Left kidney (tissue), 2 donors: ENCODE measurements around the gene ZBTB40. TPM values are rescaled to one million over a fixed set of nuclear protein-coding genes. Genes with fewer than 3 reads are reported as not detected.
A peak's percentile ranks its signal among the peaks of the same experiment; 100 is the strongest.

Experiments
- DNase-seq: peaks from one replicate; pipeline ENCODE4 v3.0.0-alpha.2; 2013
- polyA plus RNA-seq: library from polyadenylated mRNA; unstranded; fragments of 120-200 nt; gene quantifications from one replicate; pipeline ENCODE4 v1.2.1, GENCODE V29; 2013; ENCODE audit not compliant: insufficient read length

The ZBTB40 gene
- polyA plus RNA-seq, 1 donor, result 25.3 TPM

DNA sequence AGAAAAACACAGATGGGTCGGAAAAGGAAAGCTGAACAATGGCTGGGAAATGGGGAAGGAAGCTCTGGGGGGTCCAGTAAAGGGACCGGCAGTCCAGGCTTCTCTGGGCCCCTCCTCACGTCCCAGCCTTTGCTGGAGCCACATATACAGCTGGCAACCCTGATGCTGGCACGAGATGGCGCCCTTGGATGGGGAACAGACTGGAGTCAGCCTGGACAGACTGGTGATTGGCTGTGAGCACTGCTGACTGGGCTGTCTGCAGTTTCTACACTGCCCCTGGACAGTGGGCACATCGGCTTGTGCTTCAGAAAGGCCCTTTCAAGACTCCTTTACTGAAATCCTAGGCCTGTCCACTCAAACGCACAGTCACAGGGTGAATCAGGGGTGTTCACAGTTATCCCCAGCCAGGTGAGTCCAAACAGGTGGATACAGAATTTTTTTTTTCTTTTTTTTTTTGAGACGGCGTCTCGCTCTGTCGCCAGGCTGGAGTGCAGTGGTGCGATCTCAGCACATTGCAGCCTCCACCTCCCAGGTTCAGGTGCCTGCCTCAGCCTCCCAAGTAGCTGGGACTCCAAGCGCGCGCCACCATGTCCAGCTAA lies 31.1 kb upstream of the ZBTB40 start:
- DNase-seq, result peak; percentile 69

- DNase-seq, result no peak
Observed at GRCh38 chr1:22426781-22427180, 24.9 kb upstream of the ZBTB40 start.

- DNase-seq, result no peak
Observed at GRCh38 chr1:22428672-22429071, 23.0 kb upstream of the ZBTB40 start.

DNA sequence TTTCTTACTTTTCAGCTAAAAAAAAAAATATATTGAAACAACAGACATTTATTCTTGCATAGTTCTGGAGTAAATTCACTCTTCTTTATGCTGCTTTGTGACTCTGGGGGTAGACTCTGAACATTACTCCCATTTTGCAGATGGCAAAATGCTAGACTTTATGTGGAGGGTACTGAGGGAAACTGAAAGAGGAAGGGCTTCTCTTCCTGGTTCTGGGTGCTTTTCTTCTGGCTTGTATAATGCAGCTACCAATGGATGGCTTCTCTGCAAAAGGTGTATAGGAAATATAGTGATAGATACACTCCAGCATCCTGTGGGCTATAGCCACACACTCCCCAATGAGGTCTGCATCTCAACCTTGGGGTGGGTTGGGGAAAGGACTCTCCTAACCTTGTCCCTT lies 19.7 kb upstream of the ZBTB40 start:
- DNase-seq, result no peak

DNA sequence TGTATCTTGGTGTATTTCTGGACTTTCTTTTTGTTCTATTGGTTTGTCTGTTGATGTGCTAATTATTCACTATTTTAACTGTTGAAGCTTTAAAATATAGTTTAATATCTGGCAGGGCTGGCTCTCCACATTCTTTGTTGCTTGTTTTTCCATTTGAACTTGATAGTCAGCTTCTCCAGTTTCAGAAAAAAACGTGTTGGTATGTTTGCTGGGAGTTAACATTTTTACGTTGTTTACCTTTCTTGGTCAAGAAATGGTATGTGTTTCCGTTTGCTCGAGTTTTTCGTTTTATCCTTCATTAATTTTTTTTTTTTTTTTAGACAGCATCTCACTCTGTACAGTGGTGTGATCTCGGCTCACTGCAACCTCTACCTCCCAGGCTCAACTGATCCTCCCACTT lies 16.9 kb upstream of the ZBTB40 start:
- DNase-seq, result no peak

DNA sequence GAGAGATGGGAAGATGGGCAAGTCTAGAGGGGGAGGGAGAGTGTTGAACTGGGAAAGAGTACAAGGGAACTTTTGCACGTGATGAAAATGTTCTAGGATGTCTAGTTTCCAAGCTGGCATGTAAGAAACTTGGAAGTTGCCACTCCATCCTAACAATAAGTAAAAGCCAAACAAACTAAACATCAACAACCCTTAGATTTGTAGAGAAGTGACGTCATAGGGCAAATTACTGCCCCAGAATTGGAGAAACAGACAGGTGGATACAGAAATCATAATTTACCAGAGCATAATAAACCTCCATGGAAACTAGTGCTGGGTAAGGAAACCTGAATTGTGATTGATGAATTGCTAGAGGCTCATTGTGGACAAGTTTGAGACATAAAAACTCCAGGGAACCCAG lies 14.7 kb upstream of the ZBTB40 start:
- no peak for DNase-seq

- DNase-seq, result no peak
Observed at GRCh38 chr1:22437573-22437972, 14.1 kb upstream of the ZBTB40 start.

GRCh38 chr1:22440582-22440981 lies 11.1 kb upstream of the ZBTB40 start:
- DNase-seq, result no peak

GRCh38 chr1:22442212-22442894 lies 9.3 kb upstream of the ZBTB40 start:
- no peak for DNase-seq

DNA sequence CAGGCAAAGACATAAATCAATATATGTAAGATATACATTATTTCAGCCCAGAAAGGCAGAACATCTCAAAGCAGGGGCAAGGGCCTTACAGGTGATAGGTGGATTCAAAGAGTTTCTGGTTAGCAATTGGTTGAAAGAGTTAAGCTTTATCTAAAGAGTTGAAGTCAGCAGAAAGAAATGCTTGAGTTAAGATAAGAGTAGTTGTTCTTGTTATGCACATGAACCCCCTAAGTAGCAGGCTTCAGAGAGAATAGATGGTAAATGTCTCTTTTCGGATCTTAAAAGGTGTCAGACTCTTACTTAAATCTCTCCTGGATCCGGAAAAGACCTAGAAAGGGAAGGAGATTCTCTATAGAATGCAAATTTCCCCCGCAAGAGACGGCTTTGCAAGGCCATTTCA lies 8.3 kb upstream of the ZBTB40 start:
- no peak for DNase-seq

DNA sequence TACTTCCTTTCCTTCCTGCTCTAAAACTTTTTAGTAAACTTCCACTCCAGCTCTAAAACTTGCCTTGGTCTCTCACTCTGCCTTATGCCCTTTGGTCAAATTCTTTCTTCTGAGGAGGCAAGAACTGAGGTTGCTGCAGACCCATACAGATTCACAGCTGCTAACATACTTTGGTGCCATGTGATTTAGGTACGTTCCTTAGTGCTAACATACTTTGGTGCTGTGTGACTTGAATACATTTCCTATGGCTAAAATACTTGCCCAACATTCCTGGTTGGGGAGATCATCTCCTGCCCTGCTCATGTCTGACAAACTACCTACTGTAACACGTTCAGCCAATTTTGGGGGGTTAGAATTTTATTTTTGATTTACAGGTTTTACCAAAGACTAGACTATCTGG lies 6.8 kb upstream of the ZBTB40 start:
- DNase-seq, result no peak

DNA sequence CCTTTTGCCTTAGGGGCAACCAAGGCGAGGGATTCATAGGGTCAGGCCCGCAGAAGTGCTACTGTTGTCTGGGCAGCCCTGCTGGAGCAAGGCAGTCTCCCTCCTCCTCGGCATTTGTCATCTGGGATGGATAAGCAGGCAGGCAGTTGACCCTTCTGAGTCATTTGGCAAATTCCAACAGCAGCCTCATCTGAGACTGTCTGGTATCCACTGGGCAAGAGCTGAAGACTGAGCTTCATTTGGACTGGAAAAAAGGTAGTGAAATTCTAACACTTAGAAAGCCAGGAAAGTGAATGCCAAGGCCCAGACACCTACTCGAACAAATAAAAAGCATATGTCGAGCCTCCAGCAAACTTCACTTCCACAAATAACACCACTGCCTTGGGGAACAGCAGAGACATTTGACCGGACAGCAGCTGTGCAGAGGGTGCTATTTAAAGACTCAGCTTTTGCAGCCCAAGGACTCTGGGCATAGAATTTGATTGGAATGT lies 4.0 kb upstream of the ZBTB40 start:
- DNase-seq, result no peak

DNA sequence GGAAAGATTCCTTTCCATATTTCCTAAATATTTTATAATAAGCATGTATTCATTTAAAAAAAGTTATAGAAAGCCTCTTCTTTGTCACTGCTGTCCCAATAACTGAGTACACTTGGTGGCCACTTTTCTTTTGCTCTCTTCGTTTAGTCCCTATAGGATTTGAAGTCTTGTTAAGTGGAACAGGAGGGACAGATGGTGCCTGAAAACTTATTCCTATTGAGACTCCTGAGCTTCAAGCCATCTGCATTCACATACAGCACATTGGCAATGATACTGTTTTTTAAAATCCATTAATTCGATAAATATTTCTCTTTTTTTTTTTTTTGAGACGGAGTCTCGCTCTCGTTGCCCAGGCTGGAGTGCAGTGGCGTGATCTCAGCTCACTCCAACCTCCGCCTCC lies 2.0 kb upstream of the ZBTB40 start:
- no peak for DNase-seq

DNA sequence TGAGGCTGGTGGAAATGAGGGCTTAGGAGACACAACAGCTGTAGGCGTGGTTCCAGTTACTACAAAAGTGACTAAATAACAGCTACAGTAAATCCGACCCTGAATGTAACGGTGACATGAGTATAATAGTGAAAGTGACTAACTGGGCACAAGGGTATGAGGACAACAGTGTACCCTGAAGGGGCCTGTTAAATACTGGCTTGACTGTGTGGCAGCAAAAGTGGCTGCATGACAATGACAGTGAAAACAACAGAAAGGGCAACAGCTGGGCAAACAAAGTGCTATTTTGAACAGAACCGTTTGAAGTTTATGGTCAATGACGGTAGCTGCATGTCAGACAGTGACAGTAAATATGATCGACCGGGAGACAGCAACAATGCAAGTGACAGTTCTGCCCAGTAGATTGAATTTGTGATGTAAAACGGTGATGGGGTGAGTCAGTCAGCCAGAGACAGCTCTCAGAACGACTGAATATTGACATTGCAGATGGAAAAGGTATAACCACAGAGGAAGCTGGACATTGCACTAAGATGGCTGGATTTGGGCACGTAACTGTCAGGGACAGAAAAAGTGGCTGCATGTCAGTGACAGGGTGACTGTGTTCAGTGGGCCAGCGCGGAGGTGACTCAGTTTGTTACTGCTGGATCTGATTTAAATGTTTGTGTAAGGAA lies 1.2 kb upstream of the ZBTB40 start:
- no peak for DNase-seq

GRCh38 chr1:22452481-22452957 lies 868 bp downstream of the ZBTB40 start:
- DNase-seq, result peak; percentile 63

- no peak for DNase-seq
Observed at GRCh38 chr1:22453181-22453580, 1.5 kb downstream of the ZBTB40 start.

DNA sequence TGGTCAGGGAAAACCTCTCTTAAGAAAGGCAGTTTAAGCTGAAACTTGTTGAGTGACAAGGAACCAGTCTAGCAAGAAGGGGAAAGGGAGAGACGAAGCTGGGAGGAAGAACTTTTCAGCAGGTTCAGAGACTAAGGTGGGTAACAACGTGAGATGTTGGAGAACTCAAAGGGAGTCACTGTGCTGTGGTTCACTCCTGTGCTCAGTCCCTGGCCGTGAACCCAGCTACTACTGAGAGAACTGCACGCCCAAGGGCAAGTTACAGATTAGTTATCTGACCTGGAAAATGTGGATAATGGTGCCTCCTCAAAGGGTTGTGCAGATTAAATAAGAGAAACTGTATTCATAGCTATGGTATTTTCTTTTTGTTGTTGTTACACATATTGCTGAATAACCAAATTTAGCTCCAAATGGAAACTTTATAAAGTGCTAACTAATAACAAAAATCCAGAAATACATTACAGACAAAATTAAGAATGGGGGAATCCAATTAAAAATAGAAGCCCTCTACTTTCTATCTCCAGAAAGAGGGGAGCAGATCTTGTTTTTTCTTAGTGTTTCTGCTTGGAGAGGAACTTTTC lies 2.9 kb downstream of the ZBTB40 start:
- no peak for DNase-seq

DNA sequence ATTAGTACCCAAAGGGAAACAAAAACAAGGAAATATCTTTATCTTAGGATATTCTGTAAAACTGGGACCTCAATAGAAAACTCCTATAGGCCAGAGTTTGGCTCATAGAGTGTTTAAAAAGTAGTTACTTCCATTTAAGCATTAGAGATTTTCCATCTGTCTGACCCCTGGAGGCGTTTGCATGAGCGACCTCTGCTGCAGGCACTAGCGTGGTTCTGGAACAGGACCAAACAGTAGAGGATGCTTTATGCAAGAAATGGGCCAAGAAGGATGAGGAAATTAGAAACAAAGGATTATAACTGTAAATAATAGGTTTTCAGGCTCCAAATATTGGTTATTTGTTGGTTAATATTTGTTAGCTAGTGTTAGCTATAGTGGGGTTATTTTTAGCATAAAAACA lies 5.7 kb downstream of the ZBTB40 start:
- peak; percentile 55 for DNase-seq

DNA sequence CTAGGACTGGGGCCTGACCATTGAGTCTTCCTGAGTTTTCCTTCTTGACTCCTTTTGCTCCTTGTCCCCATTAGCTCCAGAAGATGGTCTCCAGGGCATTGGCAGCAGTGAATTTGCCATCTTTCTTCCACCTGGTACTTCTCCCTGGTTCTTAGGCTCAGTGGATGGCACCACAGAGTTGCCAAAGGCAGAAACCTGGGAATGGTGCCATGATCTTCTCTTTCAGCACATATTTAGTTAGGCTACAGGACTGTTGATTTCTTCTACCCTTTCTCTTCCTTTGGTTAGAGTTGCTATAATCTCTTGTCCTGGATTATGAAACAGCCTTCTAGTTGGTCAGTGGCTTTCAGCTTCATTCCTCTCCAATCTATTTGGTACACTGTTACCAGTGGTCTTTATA lies 6.2 kb downstream of the ZBTB40 start:
- DNase-seq, result no peak

DNA sequence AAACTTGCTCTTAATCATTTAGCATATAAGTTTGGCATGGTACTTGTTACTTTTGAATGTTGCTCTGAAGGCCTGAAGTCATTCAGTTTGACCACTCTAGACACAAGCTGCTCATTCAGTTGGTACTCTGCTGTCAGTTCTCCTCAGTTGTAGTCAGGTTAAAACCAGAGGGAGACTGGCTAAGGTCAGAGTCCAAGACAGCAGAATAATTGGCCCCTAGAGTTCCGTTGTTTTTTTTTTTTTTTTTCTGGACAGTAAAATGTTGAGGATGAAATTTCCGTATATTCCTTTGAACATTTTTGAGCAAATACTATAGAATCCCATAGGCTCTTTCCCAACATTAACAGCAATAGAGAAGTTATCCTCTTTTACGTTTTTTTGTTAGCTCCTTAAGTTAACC lies 9.4 kb downstream of the ZBTB40 start:
- DNase-seq, result no peak

DNA sequence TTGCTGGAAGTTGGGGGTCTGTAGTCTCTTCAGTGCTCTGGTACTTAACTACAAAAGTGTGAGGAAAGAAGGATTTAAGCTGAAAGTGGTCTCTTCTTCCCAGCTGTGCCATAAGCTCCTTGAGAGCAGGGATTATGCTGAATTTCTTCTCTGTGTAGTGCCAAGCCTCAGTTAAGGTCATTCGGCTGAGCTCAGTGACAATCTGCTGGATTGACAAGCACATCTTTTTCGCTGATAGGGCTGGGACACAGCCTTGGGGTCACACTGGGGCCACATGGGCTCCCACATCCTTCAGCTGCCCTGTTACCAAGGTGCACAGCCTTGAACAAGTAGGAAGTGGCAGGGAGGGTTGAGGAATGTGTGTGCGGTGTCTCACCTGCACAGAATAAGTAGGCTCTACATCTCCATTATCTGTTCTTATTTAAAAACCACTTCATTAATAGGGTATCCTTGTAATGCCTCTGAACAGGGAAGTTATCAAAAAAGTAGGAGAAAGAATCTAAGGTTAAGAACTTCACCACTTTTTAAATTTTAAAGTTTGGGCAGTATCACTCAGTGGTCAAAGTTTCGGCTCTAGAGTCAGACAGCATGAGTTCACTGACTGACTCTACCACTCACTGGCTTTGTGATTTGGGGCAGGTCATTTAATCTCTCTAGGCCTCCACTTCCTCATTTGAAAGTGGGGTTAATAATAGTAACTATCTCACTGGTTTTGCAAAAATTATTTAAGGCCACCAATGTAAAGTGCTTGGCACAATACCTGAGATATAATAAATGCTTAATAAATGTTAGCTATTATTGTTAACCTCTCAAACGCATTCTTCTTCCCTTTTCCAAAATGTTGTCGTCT lies 10.3 kb downstream of the ZBTB40 start:
- no peak for DNase-seq

DNA sequence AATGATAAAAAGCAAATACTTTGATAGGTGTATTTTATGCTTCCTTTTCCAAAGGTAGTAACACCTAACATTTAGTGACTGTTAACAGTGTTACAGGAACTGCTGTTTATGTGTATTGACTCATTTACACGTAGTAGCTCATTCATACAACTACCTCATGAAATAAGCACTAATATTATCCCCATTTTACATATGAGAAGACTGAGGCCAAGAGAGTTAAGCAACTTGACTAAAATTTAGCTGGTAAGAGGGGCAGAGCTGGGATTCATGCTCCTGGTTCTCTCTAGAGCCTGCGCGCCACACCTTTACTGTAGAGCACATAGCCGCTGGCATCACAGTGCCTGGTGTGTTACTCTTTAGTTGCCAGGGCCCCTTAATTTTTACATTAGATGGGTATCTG lies 11.3 kb downstream of the ZBTB40 start:
- DNase-seq, result no peak
